ENCODE results near the gene IL32. TPM values are rescaled to one million over a fixed set of nuclear protein-coding genes. Genes with fewer than 3 reads are reported as not detected.
A peak's percentile ranks its signal among the peaks of the same experiment; 100 is the strongest.

IL32 gene
- total RNA-seq, 2 donors from 2014 or later = 2.0 to 4.0 TPM

GRCh38 chr16:3025032-3026002 lies 40.1 kb upstream of the IL32 start:
- no peak overlapping the region for H3K4me3 ChIP-seq (ENCODE audit: low read length)
- H3K27ac Mint-ChIP-seq = no peak overlapping the region

GRCh38 chr16:3026003-3026378 lies 39.4 kb upstream of the IL32 start:
- Histone ChIP-seq H3K36me3 (ENCODE audit: control insufficient read depth, insufficient read depth, low read length) (peaks cover 30% of the 10 kb centered on the region), H3K4me1 (ENCODE audit: control insufficient read depth, insufficient read depth, low read length) (peaks cover 12% of the 10 kb centered on the region), H3K9me3 (ENCODE audit: control insufficient read depth, low read length) (no peaks in the 10 kb centered on the region), H3K27ac (ENCODE audit: low read depth, low read length) (no peak overlapping the region), H3K9ac (ENCODE audit: extremely low read depth, low read length, poor library complexity, severe bottlenecking) (no peak overlapping the region), H3K27me3 (ENCODE audit: control insufficient read depth, insufficient read depth, low read length, poor library complexity, severe bottlenecking) (peaks cover 4% of the 10 kb centered on the region), H3K4me3 (ENCODE audit: low read length) (no peak overlapping the region)
- Mint-ChIP-seq H3K4me1 (peaks cover 22% of the 10 kb centered on the region), H3K27me3 (ENCODE audit: insufficient read depth) (peaks cover 23% of the 10 kb centered on the region), H3K27ac (no peak overlapping the region), H3K4me3 (no peak overlapping the region), H3K9me3 (no peaks in the 10 kb centered on the region), H3K36me3 (ENCODE audit: low read depth) (peaks cover 23% of the 10 kb centered on the region)
- WGBS, 2 experiments (ENCODE audit: insufficient coverage in 1 of 2, insufficient read length in 1 of 2) = 92 to 95% methylated on average over 7 to 8 of the region's 8 CpGs
- DNase-seq = peak; percentile 35
- no peak for TF ChIP-seq CTCF (conservative IDR thresholded peaks at IDR 0.05)

More at GRCh38 chr16:3025032-3026002, 40.1 kb upstream of the IL32 start:
- no peaks in the 10 kb centered on the region for H3K9me3 ChIP-seq (ENCODE audit: control insufficient read depth, low read length)
- peaks cover 22% of the 10 kb centered on the region for H3K4me1 Mint-ChIP-seq
- TF ChIP-seq CTCF (conservative IDR thresholded peaks at IDR 0.05) = no peak
- H3K4me1 ChIP-seq (ENCODE audit: control insufficient read depth, insufficient read depth, low read length) = peaks cover 12% of the 10 kb centered on the region
- H3K9ac ChIP-seq (ENCODE audit: extremely low read depth, low read length, poor library complexity, severe bottlenecking) = no peak overlapping the region
- 91 to 95% methylated on average over 16 to 18 of the region's 18 CpGs for WGBS, 2 experiments (ENCODE audit: insufficient coverage in 1 of 2, insufficient read length in 1 of 2)
- H3K9me3 Mint-ChIP-seq = no peaks in the 10 kb centered on the region
- peak overlapping the region; percentile 83 for H3K4me3 Mint-ChIP-seq
- H3K36me3 Mint-ChIP-seq (ENCODE audit: low read depth) = peaks cover 23% of the 10 kb centered on the region
- H3K36me3 ChIP-seq (ENCODE audit: control insufficient read depth, insufficient read depth, low read length) = peaks cover 30% of the 10 kb centered on the region
- peaks cover 19% of the 10 kb centered on the region for H3K27me3 Mint-ChIP-seq (ENCODE audit: insufficient read depth)
- peak; percentile 51 for DNase-seq
- H3K27ac ChIP-seq (ENCODE audit: low read depth, low read length) = no peak overlapping the region
- H3K27me3 ChIP-seq (ENCODE audit: control insufficient read depth, insufficient read depth, low read length, poor library complexity, severe bottlenecking) = peaks cover 4% of the 10 kb centered on the region

GRCh38 chr16:3026609-3027488 lies 38.6 kb upstream of the IL32 start:
- no peak overlapping the region for H3K4me3 Mint-ChIP-seq
- Histone ChIP-seq H3K27ac (ENCODE audit: low read depth, low read length) (no peak overlapping the region), H3K9ac (ENCODE audit: extremely low read depth, low read length, poor library complexity, severe bottlenecking) (no peak overlapping the region), H3K4me3 (ENCODE audit: low read length) (no peak overlapping the region), H3K9me3 (ENCODE audit: control insufficient read depth, low read length) (no peaks in the 10 kb centered on the region), H3K27me3 (ENCODE audit: control insufficient read depth, insufficient read depth, low read length, poor library complexity, severe bottlenecking) (peaks cover 4% of the 10 kb centered on the region), H3K4me1 (ENCODE audit: control insufficient read depth, insufficient read depth, low read length) (peaks cover 10% of the 10 kb centered on the region), H3K36me3 (ENCODE audit: control insufficient read depth, insufficient read depth, low read length) (peaks cover 28% of the 10 kb centered on the region)
- TF ChIP-seq CTCF (conservative IDR thresholded peaks at IDR 0.05) = no peak
- DNase-seq = peak; percentile 66
- H3K4me1 Mint-ChIP-seq = peaks cover 17% of the 10 kb centered on the region
- H3K27me3 Mint-ChIP-seq (ENCODE audit: insufficient read depth) = peaks cover 23% of the 10 kb centered on the region
- H3K36me3 Mint-ChIP-seq (ENCODE audit: low read depth) = peaks cover 23% of the 10 kb centered on the region
- no peaks in the 10 kb centered on the region for H3K9me3 Mint-ChIP-seq
- no peak overlapping the region for H3K27ac Mint-ChIP-seq
- WGBS, 2 experiments (ENCODE audit: insufficient coverage in 1 of 2, insufficient read length in 1 of 2) = 95 to 96% methylated on average over 20 to 24 of the region's 24 CpGs

Data from endodermal cell (in vitro differentiated cells).